ENCODE measurements around the gene TBC1D22B. TPM values are rescaled to one million over a fixed set of nuclear protein-coding genes. Genes with fewer than 3 reads are reported as not detected.

The TBC1D22B gene
- total RNA-seq, 1 donor from 2014 or later = 16.5 TPM

DNA sequence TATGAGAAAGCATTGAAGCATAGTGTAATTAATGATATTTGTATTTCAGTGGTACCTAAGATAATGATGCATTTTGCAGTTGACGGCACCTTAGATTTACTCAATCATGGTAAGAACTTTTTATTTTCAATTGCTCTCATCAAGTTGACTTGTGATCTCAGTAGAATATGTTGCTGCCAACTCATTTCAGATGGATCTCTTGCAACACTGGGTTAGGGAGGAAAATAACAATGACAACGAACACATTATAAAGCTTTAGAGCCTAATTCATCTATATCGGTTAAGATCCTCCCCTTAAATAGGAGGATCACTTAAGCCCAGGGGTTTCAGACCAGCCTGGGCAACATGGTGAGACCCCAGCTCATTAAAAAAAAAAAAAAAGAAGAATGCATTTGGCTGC lies 18.0 kb upstream of the TBC1D22B start:
- TF ChIP-seq, protein P1, sequence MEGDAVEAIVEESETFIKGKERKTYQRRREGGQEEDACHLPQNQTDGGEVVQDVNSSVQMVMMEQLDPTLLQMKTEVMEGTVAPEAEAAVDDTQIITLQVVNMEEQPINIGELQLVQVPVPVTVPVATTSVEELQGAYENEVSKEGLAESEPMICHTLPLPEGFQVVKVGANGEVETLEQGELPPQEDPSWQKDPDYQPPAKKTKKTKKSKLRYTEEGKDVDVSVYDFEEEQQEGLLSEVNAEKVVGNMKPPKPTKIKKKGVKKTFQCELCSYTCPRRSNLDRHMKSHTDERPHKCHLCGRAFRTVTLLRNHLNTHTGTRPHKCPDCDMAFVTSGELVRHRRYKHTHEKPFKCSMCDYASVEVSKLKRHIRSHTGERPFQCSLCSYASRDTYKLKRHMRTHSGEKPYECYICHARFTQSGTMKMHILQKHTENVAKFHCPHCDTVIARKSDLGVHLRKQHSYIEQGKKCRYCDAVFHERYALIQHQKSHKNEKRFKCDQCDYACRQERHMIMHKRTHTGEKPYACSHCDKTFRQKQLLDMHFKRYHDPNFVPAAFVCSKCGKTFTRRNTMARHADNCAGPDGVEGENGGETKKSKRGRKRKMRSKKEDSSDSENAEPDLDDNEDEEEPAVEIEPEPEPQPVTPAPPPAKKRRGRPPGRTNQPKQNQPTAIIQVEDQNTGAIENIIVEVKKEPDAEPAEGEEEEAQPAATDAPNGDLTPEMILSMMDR (IDR thresholded peaks at IDR 0.05) = no peak
- TF ChIP-seq EZH2phosphoT487 (IDR thresholded peaks at IDR 0.05) (no peak), EZH2 (IDR thresholded peaks at IDR 0.05) (no peak)
- peaks cover 2% of the 10 kb centered on the region for H3K9me3 Mint-ChIP-seq
- no peak overlapping the region for H3K4me2 ChIP-seq
- H3K36me3 Mint-ChIP-seq = no peaks in the 10 kb centered on the region
- H2AFZ ChIP-seq (replicated peaks) = no peak overlapping the region
- no peaks in the 10 kb centered on the region for H3K36me3 ChIP-seq
- H3K27me3 Mint-ChIP-seq (ENCODE audit: insufficient read depth, low read depth) = peaks cover 5% of the 10 kb centered on the region
- no peaks in the 10 kb centered on the region for H3K27me3 ChIP-seq
- no peaks in the 10 kb centered on the region for H4K20me1 ChIP-seq (ENCODE audit: low read depth)
- H3K4me1 Mint-ChIP-seq = peaks cover 20% of the 10 kb centered on the region
- H3K27ac ChIP-seq = no peak overlapping the region
- no peak overlapping the region for H3K4me3 ChIP-seq
- no peaks in the 10 kb centered on the region for H3K9me3 ChIP-seq (ENCODE audit: low read depth)
- no peak overlapping the region for H3K4me3 Mint-ChIP-seq
- no peaks in the 10 kb centered on the region for H3K79me2 ChIP-seq (ENCODE audit: low read depth)
- DNase-seq (ENCODE audit: low spot score) = no peak
- no peaks in the 10 kb centered on the region for H3K4me1 ChIP-seq
- no peak overlapping the region for H3K9ac ChIP-seq
- H3K27ac Mint-ChIP-seq = no peak overlapping the region
- H3F3A ChIP-seq (ENCODE audit: low read depth) = no peaks in the 10 kb centered on the region

DNA sequence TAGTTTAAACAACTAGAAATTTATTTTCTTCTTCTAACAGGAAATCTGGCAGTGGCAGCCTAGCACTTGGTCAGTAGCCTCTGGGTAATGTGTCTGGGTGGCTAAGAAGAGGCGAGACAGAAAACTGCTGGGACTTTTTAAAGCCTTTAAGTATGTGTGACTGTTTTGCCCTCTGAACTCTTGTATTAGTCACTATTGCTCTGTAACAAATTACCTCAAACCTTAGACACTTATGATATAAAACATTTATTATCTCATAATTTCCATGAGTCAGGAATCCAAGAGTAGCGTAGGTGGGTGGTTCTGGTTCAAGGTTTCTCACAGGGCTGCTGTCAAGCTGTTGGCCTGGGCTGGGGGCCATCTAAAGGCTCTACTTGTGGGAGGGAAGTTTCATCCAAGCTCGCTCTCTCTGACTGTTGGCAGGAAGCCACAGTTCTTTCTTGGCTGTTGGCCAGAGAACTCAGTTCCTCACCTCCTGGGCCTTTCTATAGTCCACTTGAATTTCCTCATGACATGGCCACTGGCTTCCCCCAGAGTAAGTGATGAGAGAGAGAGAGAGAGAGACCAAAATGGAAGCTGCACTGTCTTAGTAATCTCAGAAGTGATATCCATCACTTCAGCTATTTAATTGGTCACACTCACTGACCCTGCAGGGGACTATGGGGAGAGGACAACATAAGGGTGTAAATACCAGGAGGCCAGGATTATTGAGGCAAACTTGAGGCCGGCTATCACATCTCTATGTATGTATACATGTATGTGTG lies 17.4 kb upstream of the TBC1D22B start:
- H3K36me3 ChIP-seq = no peaks in the 10 kb centered on the region
- peak overlapping the region; percentile 74 for H3K27ac Mint-ChIP-seq
- peaks cover 2% of the 10 kb centered on the region for H3K9me3 Mint-ChIP-seq
- no peak overlapping the region for H3K4me3 Mint-ChIP-seq
- no peaks in the 10 kb centered on the region for H4K20me1 ChIP-seq (ENCODE audit: low read depth)
- no peaks in the 10 kb centered on the region for H3K27me3 ChIP-seq
- H3K79me2 ChIP-seq (ENCODE audit: low read depth) = no peaks in the 10 kb centered on the region
- H3K9ac ChIP-seq = no peak overlapping the region
- no peaks in the 10 kb centered on the region for H3F3A ChIP-seq (ENCODE audit: low read depth)
- no peaks in the 10 kb centered on the region for H3K9me3 ChIP-seq (ENCODE audit: low read depth)
- H3K27me3 Mint-ChIP-seq (ENCODE audit: insufficient read depth, low read depth) = peaks cover 5% of the 10 kb centered on the region
- H3K4me3 ChIP-seq = no peak overlapping the region
- H3K4me1 ChIP-seq = no peaks in the 10 kb centered on the region
- H3K4me1 Mint-ChIP-seq = peaks cover 20% of the 10 kb centered on the region
- no peaks in the 10 kb centered on the region for H3K36me3 Mint-ChIP-seq
- H3K27ac ChIP-seq = no peak overlapping the region
- no peak overlapping the region for H3K4me2 ChIP-seq
- no peak for DNase-seq (ENCODE audit: low spot score)
- H2AFZ ChIP-seq (replicated peaks) = no peak overlapping the region
- no peak for TF ChIP-seq EZH2phosphoT487 (IDR thresholded peaks at IDR 0.05)

DNA sequence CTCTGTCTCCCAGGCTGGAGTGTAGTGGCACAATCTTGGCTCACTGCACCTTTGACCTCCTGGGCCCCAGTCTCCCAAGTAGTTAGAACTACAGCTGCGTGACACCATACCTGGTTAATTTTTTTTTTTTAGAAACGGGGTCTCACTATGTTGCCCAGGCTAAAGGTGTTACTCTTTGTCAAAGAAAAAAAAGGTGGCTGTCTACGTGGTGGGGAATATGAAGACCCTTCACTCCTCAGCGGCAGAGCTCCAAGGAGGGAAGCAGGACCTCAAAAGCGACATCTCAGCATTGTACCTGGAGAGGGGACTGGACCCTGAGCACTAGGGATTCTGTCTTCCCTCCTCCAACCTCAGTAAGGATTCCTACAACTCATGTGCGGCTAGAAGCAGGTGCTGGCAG lies 16.4 kb upstream of the TBC1D22B start:
- Histone ChIP-seq H3K9me3 (ENCODE audit: low read depth) (no peaks in the 10 kb centered on the region), H3K27ac (no peak overlapping the region), H3K4me1 (no peaks in the 10 kb centered on the region), H3K27me3 (no peaks in the 10 kb centered on the region), H2AFZ (replicated peaks) (no peak overlapping the region), H3K36me3 (no peaks in the 10 kb centered on the region), H3K79me2 (ENCODE audit: low read depth) (no peaks in the 10 kb centered on the region), H4K20me1 (ENCODE audit: low read depth) (no peaks in the 10 kb centered on the region), H3F3A (ENCODE audit: low read depth) (no peaks in the 10 kb centered on the region), H3K9ac (no peak overlapping the region), H3K4me3 (no peak overlapping the region), H3K4me2 (no peak overlapping the region)
- Mint-ChIP-seq H3K9me3 (no peaks in the 10 kb centered on the region), H3K36me3 (no peaks in the 10 kb centered on the region), H3K4me3 (no peak overlapping the region), H3K27me3 (ENCODE audit: insufficient read depth, low read depth) (peaks cover 5% of the 10 kb centered on the region), H3K4me1 (peaks cover 20% of the 10 kb centered on the region), H3K27ac (no peak overlapping the region)
- no peak for DNase-seq (ENCODE audit: low spot score)
- TF ChIP-seq EZH2phosphoT487 (IDR thresholded peaks at IDR 0.05) = no peak
- TF ChIP-seq EZH2 (IDR thresholded peaks at IDR 0.05) = no peak
- TF ChIP-seq, protein P1 (IDR thresholded peaks at IDR 0.05) = no peak

DNA sequence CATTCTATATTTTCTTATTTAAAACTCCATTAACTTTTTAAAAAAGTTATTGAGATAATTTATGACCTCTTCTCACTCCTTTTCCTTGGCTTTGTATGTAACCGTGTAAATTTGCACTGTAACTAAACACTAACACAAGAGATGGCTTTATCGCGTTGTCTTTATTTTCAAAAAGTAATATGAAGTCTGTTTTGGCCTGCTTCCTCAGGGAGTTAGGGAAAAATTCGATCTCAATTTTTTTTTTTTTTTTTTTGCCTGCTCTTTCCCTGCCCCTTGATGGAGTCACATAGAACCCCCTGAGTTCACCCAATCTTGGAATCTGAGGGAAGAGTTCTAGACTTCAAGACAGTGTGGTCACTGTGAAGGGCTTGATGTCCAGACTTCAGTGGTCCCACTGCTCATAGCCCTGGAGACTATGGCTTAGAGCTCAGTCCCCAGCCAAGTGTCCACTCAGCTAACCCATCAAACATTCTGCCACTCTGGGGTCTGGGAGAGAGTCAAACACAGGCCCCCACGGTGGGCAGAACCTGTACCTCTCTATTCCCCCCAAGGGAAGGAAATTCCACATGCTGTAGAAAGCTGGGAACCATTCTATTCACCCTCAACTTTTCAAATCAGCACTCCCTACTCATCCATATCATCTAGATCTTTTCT lies 15.7 kb upstream of the TBC1D22B start:
- Histone ChIP-seq H2AFZ (replicated peaks) (peak overlapping the region; percentile 23), H4K20me1 (ENCODE audit: low read depth) (no peaks in the 10 kb centered on the region), H3K79me2 (ENCODE audit: low read depth) (no peaks in the 10 kb centered on the region), H3K36me3 (no peaks in the 10 kb centered on the region), H3K9me3 (ENCODE audit: low read depth) (no peaks in the 10 kb centered on the region), H3K4me2 (no peak overlapping the region), H3K27ac (no peak overlapping the region), H3K9ac (no peak overlapping the region), H3K4me3 (no peak overlapping the region), H3K27me3 (no peaks in the 10 kb centered on the region), H3K4me1 (no peaks in the 10 kb centered on the region), H3F3A (ENCODE audit: low read depth) (no peaks in the 10 kb centered on the region)
- no peak for TF ChIP-seq EZH2 (IDR thresholded peaks at IDR 0.05)
- no peak for TF ChIP-seq EZH2phosphoT487 (IDR thresholded peaks at IDR 0.05)
- TF ChIP-seq, protein P1 (IDR thresholded peaks at IDR 0.05) = no peak
- no peak for DNase-seq (ENCODE audit: low spot score)
- Mint-ChIP-seq H3K36me3 (no peaks in the 10 kb centered on the region), H3K4me1 (peaks cover 18% of the 10 kb centered on the region), H3K27ac (no peak overlapping the region), H3K9me3 (no peaks in the 10 kb centered on the region), H3K4me3 (no peak overlapping the region), H3K27me3 (ENCODE audit: insufficient read depth, low read depth) (peaks cover 5% of the 10 kb centered on the region)
